ENCODE measurements around the gene BTNL9. TPM values are rescaled to one million over a fixed set of nuclear protein-coding genes. Genes with fewer than 3 reads are reported as not detected.

The BTNL9 gene
- 0.73 to 1.3 TPM (median 0.95 TPM) in 5 replicates for total RNA-seq (2022; extraction: Qiagen RNA extraction)

DNA sequence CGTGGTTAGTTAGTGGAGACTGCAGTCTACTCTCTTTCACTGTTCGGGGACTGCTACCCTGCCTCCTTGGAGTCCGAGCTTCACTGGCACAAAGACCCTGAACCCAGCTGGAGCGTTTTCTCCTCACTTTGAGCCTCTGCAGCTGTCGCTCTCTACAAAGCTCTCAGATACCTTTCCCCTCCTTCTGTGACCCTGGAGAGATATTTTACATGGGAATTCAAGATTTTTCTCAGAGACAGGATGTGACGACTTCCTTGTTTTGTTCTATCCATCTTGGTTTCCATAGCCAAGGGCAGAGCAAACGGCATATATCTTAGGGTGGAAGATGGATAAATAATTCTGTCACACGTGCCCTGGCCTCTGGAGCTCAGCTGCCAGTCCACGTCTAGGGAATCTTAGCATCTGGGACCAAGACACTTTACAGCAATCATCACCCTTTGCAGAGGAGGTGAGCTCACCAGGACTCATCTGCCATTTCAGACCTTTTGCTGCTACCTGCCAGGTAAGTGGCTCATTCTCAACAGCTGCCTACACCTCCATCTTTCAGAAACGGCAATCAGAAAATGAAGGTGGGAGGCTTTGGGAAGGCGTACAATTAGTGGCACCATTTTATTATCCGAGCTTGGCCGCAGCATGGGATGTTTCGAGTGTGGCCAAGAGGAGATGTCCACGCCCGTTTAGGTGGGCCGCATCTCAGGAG is at the start of gene BTNL9:
BTNL9 (plus strand) TSS at position 336 of the 700 bp plus-strand sequence. CDS start 5,224 bp downstream, outside the sequence.

Other genes starting within 250 kb of the BTNL9 start
- gene MGAT1, start 237.5 kb upstream of the BTNL9 start, total RNA-seq (2022; extraction: Qiagen RNA extraction), result 66.0 to 89.5 TPM (median 87.1 TPM) in 5 replicates
- 8.9 to 11.0 TPM (median 9.7 TPM) in 5 replicates for gene ZFP62, start 179.0 kb upstream of the BTNL9 start, total RNA-seq (2022; extraction: Qiagen RNA extraction)
- gene BTNL8, start 141.1 kb upstream of the BTNL9 start, total RNA-seq (2022; extraction: Qiagen RNA extraction), result not detected in 5 replicates
- gene BTNL3, start 51.4 kb upstream of the BTNL9 start, total RNA-seq (2022; extraction: Qiagen RNA extraction), result not detected in 5 replicates
- not detected in 5 replicates for gene OR2V1, start 90.9 kb downstream of the BTNL9 start, total RNA-seq (2022; extraction: Qiagen RNA extraction)
- not detected in 5 replicates for gene OR2V2, start 107.3 kb downstream of the BTNL9 start, total RNA-seq (2022; extraction: Qiagen RNA extraction)
- gene TRIM7, start 164.9 kb downstream of the BTNL9 start, total RNA-seq (2022; extraction: Qiagen RNA extraction), result 30.9 to 45.8 TPM (median 43.5 TPM) in 5 replicates
- 19.2 to 30.7 TPM (median 29.3 TPM) in 5 replicates for gene TRIM41, start 183.0 kb downstream of the BTNL9 start, total RNA-seq (2022; extraction: Qiagen RNA extraction)
- 3,244 to 3,679 TPM (median 3,385 TPM) in 5 replicates for gene RACK1, start 203.6 kb downstream of the BTNL9 start, total RNA-seq (2022; extraction: Qiagen RNA extraction)
- gene TRIM52, start 220.9 kb downstream of the BTNL9 start, total RNA-seq (2022; extraction: Qiagen RNA extraction), result 5.4 to 6.9 TPM (median 6.5 TPM) in 5 replicates